GM23338 (cell line): Measurements from ENCODE around the gene GPR39. TPM values are rescaled to one million over a fixed set of nuclear protein-coding genes. Genes with fewer than 3 reads are reported as not detected.

Experiments
- ATAC-seq: fragments of 200-7000 bp; cut with Tn5 transposase; 3 replicates; pipeline ENCODE4 v1.9.1; 2020
- DNase-seq: peaks from one replicate; pipeline ENCODE4 v3.0.0-alpha.2; 2015; ENCODE audit warnings: low spot score
- H2AFZ ChIP-seq: fragments of 200-600 bp; sonication (generic); 2 replicates; pipeline ENCODE4 v1.8.0; 2016; ENCODE audit warnings: antibody characterized with exemption, mild to moderate bottlenecking, moderate library complexity
- H3F3A ChIP-seq: fragments of 200-600 bp; sonication (generic); replicated peaks from 2 replicates; pipeline ENCODE4 v1.8.0; 2017; ENCODE audit warnings: antibody characterized with exemption, mixed run types, low read depth
- H3K27ac ChIP-seq: fragments of 200-600 bp; sonication (generic); 2 replicates; pipeline ENCODE4 v1.6.1; 2016; ENCODE audit warnings: low read depth
- H3K27me3 ChIP-seq: fragments of 200-600 bp; sonication (generic); 2 replicates; pipeline ENCODE4 v1.8.0; 2016; ENCODE audit warnings: mild to moderate bottlenecking, mixed run types, moderate library complexity; ENCODE audit not compliant: insufficient read depth
- H3K36me3 ChIP-seq: fragments of 200-600 bp; sonication (generic); 2 replicates; pipeline ENCODE4 v1.8.0; 2016; ENCODE audit warnings: mild to moderate bottlenecking; ENCODE audit not compliant: insufficient read depth
- H3K4me1 ChIP-seq: fragments of 200-600 bp; sonication (generic); 2 replicates; pipeline ENCODE4 v1.8.0; 2016; ENCODE audit warnings: mild to moderate bottlenecking, moderate library complexity; ENCODE audit not compliant: insufficient read depth
- H3K4me2 ChIP-seq: fragments of 200-600 bp; sonication (generic); 2 replicates; pipeline ENCODE4 v1.7.1; 2017; ENCODE audit warnings: mixed run types
- H3K4me3 ChIP-seq: fragments of 200-600 bp; sonication (generic); 2 replicates; pipeline ENCODE4 v1.6.1; 2016; ENCODE audit warnings: mixed run types
- H3K79me2 ChIP-seq: fragments of 200-600 bp; sonication (generic); replicated peaks from 2 replicates; pipeline ENCODE4 v1.8.0; 2017; ENCODE audit warnings: mild to moderate bottlenecking; ENCODE audit not compliant: insufficient read depth
- H3K9me2 ChIP-seq: fragments of 200-600 bp; sonication (generic); 2 replicates; pipeline ENCODE4 v1.8.0; 2017; ENCODE audit not compliant: insufficient read depth
- H4K20me1 ChIP-seq: fragments of 200-600 bp; sonication (generic); replicated peaks from 2 replicates; pipeline ENCODE4 v1.8.0; 2017; ENCODE audit warnings: mild to moderate bottlenecking; ENCODE audit not compliant: insufficient read depth
- H3K27ac Mint-ChIP-seq: 2 replicates; pipeline ENCODE4 v1.8.0; 2020; ENCODE audit warnings: inconsistent platforms, mild to moderate bottlenecking, moderate library complexity, mixed read lengths
- H3K27me3 Mint-ChIP-seq: 3 replicates; pipeline ENCODE4 v1.8.0; 2022; ENCODE audit warnings: low read depth, mild to moderate bottlenecking, moderate library complexity, mixed read lengths, inconsistent platforms; ENCODE audit not compliant: insufficient read depth, poor library complexity
- H3K36me3 Mint-ChIP-seq: 3 replicates; pipeline ENCODE4 v1.8.0; 2021; ENCODE audit warnings: low read depth, mild to moderate bottlenecking, inconsistent platforms, moderate library complexity, mixed read lengths
- H3K4me1 Mint-ChIP-seq: 3 replicates; pipeline ENCODE4 v1.8.0; 2020; ENCODE audit warnings: mild to moderate bottlenecking, inconsistent platforms, mixed read lengths
- H3K4me3 Mint-ChIP-seq: 3 replicates; pipeline ENCODE4 v1.8.0; 2021; ENCODE audit warnings: moderate library complexity, mild to moderate bottlenecking, inconsistent platforms, mixed read lengths
- H3K9me3 Mint-ChIP-seq: 3 replicates; pipeline ENCODE4 v1.8.0; 2020; ENCODE audit warnings: moderate library complexity, mild to moderate bottlenecking, inconsistent platforms, mixed read lengths
- CREB1 ChIP-seq: fragments of 250-450 bp; sonication (Bioruptor Pico); IDR thresholded peaks from 2 replicates; pipeline ENCODE4 v1.5.0; 2020; ENCODE audit warnings: low read depth, mild to moderate bottlenecking, moderate library complexity
- CTCF ChIP-seq, 2 experiments: fragments of 200-600 bp in 1 of 2; sonication (generic) in 1 of 2; conservative IDR thresholded peaks; 2 replicates each; pipeline versions ENCODE4 v1.5.1 to v1.6.1; 2016 to 2017; ENCODE audit warnings: antibody characterized with exemption in 2 of 2, low read depth in 2 of 2, mild to moderate bottlenecking in 2 of 2, moderate library complexity in 1 of 2
- ETS1 ChIP-seq: IDR thresholded peaks from 2 replicates; pipeline ENCODE4 v1.6.1; 2016; ENCODE audit warnings: antibody characterized with exemption
- EZH2 ChIP-seq: fragments of 200-600 bp; sonication (generic); IDR thresholded peaks from one replicate; pipeline ENCODE4 v1.8.0; 2017; ENCODE audit warnings: antibody characterized with exemption, mild to moderate bottlenecking, low read depth; ENCODE audit not compliant: unreplicated experiment
- EZH2phosphoT487 ChIP-seq: fragments of 200-600 bp; sonication (generic); IDR thresholded peaks from one replicate; pipeline ENCODE4 v1.8.1; 2018; ENCODE audit warnings: antibody characterized with exemption; ENCODE audit not compliant: unreplicated experiment
- JUNB ChIP-seq: IDR thresholded peaks from one replicate; pipeline ENCODE4 v1.6.1; 2016; ENCODE audit warnings: antibody characterized with exemption; ENCODE audit not compliant: unreplicated experiment
- NANOG ChIP-seq: IDR thresholded peaks from 2 replicates; pipeline ENCODE4 v1.6.1; 2016; ENCODE audit warnings: antibody characterized with exemption, borderline replicate concordance
- POLR2AphosphoS5 ChIP-seq: IDR thresholded peaks from 2 replicates; pipeline ENCODE4 v1.6.1; 2016; ENCODE audit warnings: antibody characterized with exemption, low read depth
- REST ChIP-seq: IDR thresholded peaks from one replicate; pipeline ENCODE4 v1.6.1; 2018; ENCODE audit warnings: antibody characterized with exemption; ENCODE audit not compliant: unreplicated experiment
- STAT1 ChIP-seq: IDR thresholded peaks from one replicate; pipeline ENCODE4 v1.6.1; 2016; ENCODE audit warnings: antibody characterized with exemption; ENCODE audit not compliant: unreplicated experiment
- ZNF114 ChIP-seq: fragments of 250-450 bp; sonication (Bioruptor Pico); IDR thresholded peaks from 2 replicates; pipeline ENCODE4 v1.5.0; 2020; ENCODE audit warnings: mild to moderate bottlenecking, moderate library complexity
- ZNF331 ChIP-seq: fragments of 250-450 bp; sonication (Bioruptor Pico); IDR thresholded peaks from 2 replicates; pipeline ENCODE4 v1.5.0; 2020; ENCODE audit warnings: low read depth, mild to moderate bottlenecking, moderate library complexity
- ZNF462 ChIP-seq: fragments of 250-450 bp; sonication (Bioruptor Pico); IDR thresholded peaks from 2 replicates; pipeline ENCODE4 v1.5.0; 2020; ENCODE audit warnings: mild to moderate bottlenecking, moderate library complexity
- polyA plus RNA-seq: library from polyadenylated mRNA; unstranded; fragments of >200 nt; fragmentation: Nextera tagmentation; extraction: Ambion mirVana; gene quantifications from 2 replicates; pipeline ENCODE4 v1.2.1, GENCODE V29; 2016
- total RNA-seq: library from RNA; depleted of rRNA; stranded (reverse); fragments of >200 nt; shearing (Covaris generic); gene quantifications from 2 replicates; pipeline ENCODE4 v1.2.3, GENCODE V29; 2014

Gene GPR39
- total and polyA plus RNA-seq, 2 experiments from 2014 or later = 0.55 to 1.9 TPM

- no peak overlapping the region for H3K4me2 ChIP-seq
- no peaks in the 10 kb centered on the region for H3F3A ChIP-seq
- Mint-ChIP-seq H3K4me3 (no peak overlapping the region), H3K36me3 (peaks cover 40% of the 10 kb centered on the region), H3K4me1 (peaks cover 3% of the 10 kb centered on the region), H3K9me3 (peaks cover 47% of the 10 kb centered on the region), H3K27ac (no peak overlapping the region), H3K27me3 (peaks cover 6% of the 10 kb centered on the region)
- no peaks in the 10 kb centered on the region for H4K20me1 ChIP-seq
- no peaks in the 10 kb centered on the region for H3K9me2 ChIP-seq
- H3K4me1 ChIP-seq = no peaks in the 10 kb centered on the region
- TF ChIP-seq CTCF (conservative IDR thresholded peaks at IDR 0.05; ENCODE audit: low read depth in 2 of 2) (no peak), POLR2AphosphoS5 (no peak), JUNB (no peak), ETS1 (no peak), REST (no peak), ZNF462 (no peak), CREB1 (no peak), EZH2 (no peak), EZH2phosphoT487 (no peak), STAT1 (no peak), ZNF331 (CRISPR knock-in tag) (no peak), ZNF114 (CRISPR knock-in tag) (no peak), NANOG (no peak)
- no peak overlapping the region for H3K4me3 ChIP-seq
- H3K36me3 ChIP-seq = no peaks in the 10 kb centered on the region
- DNase-seq (no peak), ATAC-seq (no peak)
- H3K27me3 ChIP-seq = no peaks in the 10 kb centered on the region
- H3K27ac ChIP-seq = no peak overlapping the region
- H2AFZ ChIP-seq = no peak overlapping the region
- H3K79me2 ChIP-seq = no peaks in the 10 kb centered on the region
Measured at GRCh38 chr2:132544006-132544630, 127.5 kb downstream of the GPR39 start.
